Activated CD8-positive, alpha-beta memory T cell treated with anti-CD3 and anti-CD28 coated beads, Interleukin-2, amount 50 U/mL, for 24 hours (primary cell): ENCODE data around the gene SYT1.
"Not testable (repeated sequence)": the region's sequence is repeated elsewhere in the genome, so short reads cannot be mapped to it uniquely, and the experiment has no call there.

ENCODE experiments used
- DNase-seq: peaks from one replicate; pipeline ENCODE4 v3.0.0-alpha.2; 2020; ENCODE audit errors: extremely low read depth

Gene SYT1

GRCh38 chr12:78966926-78967325 is 102.4 kb downstream of the SYT1 start:
- DNase-seq: no peak

DNA sequence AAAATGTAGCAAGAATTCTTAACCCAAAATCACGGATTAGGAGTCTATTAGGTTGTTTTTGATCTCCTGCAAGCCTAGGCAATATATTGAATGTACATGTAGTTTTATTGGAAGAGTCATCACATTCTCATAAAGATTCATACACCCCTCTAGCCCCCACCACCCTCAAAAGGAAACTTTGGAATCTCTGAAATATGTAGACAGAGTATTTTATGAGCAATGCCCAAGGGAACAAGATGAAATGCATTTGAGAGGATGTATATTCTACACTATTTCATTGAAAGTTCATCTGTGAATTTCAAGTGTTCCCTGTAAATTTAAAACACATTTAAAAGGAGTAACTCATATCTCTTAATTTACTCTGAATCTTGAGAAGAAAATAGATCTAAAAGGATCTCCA is 103.7 kb downstream of the SYT1 start:
- DNase-seq: no peak

- no peak for DNase-seq
Measured at GRCh38 chr12:78970041-78970440, 105.5 kb downstream of the SYT1 start.

GRCh38 chr12:78977304-78977867 is 112.8 kb downstream of the SYT1 start:
- no peak for DNase-seq

DNA sequence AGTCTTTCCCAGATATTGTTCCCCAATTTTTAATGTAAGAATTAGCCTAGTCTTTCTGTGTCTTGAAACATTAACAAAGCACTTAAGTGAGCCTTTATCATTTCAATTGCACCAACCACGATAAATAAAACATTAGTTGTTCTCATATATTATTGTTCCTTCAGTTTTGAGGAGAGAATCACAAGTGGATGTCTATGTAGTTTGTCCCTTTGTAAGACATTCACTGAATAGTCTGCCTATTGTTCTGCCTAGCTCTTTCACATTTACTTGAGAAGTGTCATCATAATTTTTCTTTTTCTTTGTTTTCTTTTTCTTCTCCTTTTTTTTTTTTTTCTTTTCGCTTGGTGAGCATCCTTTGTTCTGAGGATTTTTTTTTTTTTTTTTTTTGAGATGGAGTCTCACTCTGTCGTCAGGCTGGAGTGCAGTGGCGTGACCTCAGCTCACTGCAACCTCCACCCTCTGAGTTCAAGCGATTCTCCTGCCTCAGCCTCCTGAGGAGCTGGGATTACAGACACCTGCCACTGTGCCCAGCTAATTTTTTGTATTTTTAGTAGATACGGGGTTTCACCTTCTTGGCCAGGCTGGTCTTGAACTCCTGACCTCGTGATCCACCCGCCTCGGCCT is 129.7 kb downstream of the SYT1 start:
- DNase-seq: no peak

DNA sequence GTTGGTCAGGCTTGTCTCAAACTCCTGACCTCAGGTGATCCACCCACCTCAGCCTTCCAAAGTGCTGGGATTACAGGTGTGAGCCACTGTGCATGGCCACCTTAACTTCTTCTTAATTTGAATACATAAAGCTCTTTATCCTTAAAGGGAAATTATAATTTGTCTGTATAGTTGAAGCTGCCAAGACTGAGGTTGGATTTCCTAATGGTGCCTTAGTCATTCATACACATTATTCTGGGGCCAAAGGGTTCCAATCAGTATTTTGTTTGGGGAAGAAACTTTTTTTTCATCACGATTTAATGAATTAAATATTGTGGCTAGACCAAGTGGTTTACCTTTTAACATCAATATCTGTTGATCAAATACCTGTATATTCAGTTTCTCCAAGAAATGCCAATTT is 135.9 kb downstream of the SYT1 start:
- no peak for DNase-seq

DNA sequence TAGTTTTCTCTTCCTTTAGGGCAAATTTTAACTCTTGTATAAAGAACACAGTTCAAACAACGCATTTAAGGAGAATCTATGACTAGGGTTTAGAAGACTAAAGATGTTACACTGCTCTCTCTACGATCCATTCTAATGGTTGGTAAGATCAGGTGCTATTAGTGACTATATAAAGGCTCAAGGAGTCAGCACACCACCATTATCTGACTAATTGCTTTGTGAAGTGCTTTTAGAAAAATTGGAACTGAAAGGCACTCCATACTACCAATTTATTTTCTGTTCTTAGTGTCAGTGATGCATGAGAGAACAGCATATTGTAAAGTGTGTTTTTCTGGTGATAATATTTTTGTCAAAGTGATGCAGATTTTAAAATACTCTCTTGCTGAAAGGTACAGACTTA is 136.8 kb downstream of the SYT1 start:
- DNase-seq: no peak

DNA sequence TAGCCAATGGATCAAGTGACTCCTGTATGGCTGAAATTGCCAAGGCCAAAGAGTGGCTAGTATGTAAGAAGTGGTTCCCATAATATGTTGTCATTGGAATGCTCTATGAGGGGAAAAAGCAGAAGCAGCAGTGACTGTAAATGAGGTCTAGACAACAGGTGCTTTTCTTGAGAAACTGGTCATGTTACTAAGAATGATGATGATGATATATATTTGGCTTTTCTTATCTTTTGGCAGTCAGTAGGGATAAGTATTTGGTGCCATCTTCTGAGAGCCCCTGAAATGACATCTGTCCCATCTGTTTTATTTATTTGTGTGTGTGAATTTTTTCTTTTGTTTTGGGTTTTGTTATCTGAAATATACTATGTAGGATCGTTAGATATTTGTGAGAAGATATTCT is 141.7 kb downstream of the SYT1 start:
- no peak for DNase-seq

DNA sequence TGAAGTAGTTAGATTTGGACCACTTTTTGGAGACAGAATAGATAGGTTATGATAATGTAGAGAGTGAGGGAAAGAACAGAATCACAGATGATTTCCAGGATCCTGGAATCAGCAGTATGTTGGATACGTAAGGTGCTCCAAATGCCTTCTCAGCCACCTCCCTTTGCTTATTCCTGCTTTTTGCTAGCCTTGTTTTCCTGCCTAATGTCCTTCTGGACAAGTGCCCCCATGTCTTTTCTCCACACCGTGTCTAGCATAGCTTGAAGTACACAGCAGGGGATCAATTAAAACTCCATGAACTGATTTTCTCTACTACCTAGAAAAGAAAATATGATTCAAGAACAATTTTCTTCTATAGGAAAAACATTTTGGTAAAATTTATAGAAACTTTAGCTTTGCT is 144.0 kb downstream of the SYT1 start:
- no peak for DNase-seq

DNA sequence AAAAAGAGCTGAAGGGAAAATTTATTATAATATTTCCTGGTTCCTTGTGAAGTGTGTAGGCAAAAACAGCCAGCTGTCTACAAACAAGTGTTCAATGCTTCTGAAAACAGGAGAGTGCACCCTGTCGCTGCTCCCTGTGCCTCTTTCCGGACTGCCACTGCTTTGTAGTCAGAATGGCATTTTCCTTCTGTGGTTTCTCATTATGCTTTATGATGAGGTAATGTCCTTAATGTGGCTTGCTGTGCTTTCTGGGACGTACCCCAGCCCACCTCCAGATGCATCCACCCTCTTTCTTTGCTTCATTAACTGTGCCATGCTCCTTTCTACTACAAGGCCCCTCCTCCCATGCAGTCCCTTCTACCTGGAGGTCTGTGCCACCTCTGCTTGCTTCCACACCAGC is 148.1 kb downstream of the SYT1 start:
- DNase-seq: no peak

DNA sequence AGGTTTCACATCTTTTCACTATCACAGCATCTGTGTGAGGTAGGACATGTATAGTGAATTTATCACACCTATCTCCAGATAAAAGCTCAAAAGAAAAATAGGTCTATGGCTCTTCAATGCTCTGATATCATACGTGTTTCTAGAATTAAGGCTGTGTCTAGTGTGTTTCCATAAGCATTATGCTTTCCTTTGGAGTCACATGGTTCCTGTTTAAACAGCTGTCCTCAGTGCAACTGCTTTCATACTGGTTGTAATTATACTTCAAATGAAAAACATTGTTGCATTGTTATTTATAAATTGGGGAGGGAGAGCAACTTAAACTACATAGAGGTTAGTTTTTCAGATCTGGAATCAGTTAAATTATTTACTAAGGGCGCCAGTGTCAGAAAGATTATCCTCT is 151.6 kb downstream of the SYT1 start:
- DNase-seq: no peak

- no peak for DNase-seq
Measured at GRCh38 chr12:79019672-79020071, 155.1 kb downstream of the SYT1 start.

- no peak for DNase-seq
Measured at GRCh38 chr12:79020106-79020505, 155.5 kb downstream of the SYT1 start.

DNA sequence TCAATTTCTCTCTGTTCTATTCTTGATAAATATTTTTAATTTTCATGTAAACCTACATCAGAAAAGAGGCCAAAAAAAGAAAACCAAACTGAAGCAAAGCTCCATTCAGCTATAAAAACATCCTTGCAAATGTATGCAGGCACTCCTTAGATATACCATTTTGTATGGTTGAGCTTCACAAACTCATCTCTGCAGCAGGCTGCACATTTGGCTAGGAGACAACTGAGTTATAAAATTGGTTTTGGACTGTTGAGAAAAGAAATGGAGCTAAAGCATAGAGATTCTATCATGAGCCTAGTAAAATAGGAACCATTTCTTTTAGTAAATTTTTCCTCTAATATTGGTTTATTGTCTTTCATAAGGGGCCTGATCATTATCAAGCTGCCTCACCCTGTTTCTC is 156.4 kb downstream of the SYT1 start:
- DNase-seq: no peak

DNA sequence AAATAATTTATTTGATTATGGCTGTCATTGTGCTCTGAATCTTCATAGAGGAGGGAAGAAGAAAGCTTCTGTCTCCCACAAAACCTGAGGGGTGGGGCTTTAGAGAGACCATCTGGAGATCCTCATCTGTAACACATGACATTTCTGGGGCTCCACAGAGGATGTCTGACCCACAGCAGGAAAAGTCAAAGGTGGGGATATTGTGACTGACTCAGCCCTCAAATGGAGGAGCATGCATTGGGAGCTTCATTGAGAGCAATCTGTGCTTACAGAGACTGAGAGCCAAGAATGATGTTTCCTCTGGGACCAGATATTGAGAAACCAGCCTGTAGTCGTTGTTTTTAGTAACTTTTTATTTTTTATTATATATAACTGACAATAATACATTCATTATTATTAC is 158.7 kb downstream of the SYT1 start:
- DNase-seq: no peak

GRCh38 chr12:79023784-79024183 is 159.2 kb downstream of the SYT1 start:
- DNase-seq: no peak

- no peak for DNase-seq
Measured at GRCh38 chr12:79033788-79034187, 169.2 kb downstream of the SYT1 start.

- DNase-seq: not testable (repeated sequence)
Measured at GRCh38 chr12:79044748-79045147, 180.2 kb downstream of the SYT1 start.

DNA sequence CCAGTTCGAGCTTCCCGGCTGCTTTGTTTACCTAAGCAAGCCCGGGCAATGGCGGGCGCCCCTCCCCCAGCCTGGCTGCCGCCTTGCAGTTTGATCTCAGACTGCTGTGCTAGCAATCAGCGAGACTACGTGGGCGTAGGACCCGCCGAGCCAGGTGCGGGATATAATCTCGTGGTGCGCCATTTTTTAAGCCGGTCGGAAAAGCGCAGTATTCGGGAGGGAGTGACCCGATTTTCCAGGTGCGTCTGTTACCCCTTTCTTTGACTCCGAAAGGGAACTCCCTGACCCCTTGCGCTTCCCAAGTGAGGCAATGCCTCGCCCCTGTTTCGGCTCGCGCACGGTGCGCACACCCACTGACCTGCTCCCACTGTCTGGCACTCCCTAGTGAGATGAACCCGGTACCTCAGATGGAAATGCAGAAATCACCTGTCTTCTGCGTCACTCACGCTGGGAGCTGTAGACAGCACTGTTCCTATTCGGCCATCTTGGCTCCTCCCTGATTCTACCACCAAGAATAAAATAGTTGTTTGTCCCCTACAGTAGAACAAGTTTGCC is 180.7 kb downstream of the SYT1 start:
- DNase-seq: not testable (repeated sequence)

DNA sequence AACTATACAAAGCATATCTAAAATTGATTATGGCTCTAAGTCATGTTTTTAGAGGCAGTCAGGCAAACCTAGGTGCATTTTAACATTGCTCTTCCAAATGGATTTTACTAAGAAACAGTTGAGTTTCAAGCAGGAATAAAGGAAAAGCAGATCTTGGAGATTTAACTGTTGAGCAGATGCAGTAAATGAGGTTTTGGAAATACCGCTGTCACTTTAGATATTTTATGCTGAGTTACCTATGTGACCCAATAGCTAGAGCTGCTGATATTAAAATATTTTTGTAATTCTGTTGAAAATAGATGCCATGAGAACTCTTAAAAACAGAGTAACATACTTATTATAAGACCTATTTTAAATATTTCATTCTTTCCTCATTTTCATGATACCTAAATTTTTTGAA is 181.4 kb downstream of the SYT1 start:
- DNase-seq: no peak

DNA sequence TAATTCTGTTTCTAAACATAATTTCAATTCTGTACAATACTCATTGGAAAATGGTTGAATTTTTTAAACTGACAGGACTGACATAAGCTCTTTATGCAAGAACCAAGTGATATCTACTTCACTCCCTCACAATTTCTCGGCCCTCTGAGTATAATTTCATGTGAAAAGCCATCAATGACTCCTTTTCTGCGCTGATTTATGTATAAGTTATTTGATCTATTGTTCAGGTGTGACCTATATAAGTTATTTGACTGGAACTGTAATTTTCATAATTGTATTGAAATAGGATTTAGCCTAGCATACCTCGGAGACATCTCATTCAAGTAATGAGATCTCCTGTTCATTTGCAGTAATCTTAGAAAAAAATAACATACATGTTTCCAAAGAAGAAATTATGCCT is 184.4 kb downstream of the SYT1 start:
- DNase-seq: no peak

- DNase-seq: no peak
Measured at GRCh38 chr12:79053394-79053793, 188.8 kb downstream of the SYT1 start.

DNA sequence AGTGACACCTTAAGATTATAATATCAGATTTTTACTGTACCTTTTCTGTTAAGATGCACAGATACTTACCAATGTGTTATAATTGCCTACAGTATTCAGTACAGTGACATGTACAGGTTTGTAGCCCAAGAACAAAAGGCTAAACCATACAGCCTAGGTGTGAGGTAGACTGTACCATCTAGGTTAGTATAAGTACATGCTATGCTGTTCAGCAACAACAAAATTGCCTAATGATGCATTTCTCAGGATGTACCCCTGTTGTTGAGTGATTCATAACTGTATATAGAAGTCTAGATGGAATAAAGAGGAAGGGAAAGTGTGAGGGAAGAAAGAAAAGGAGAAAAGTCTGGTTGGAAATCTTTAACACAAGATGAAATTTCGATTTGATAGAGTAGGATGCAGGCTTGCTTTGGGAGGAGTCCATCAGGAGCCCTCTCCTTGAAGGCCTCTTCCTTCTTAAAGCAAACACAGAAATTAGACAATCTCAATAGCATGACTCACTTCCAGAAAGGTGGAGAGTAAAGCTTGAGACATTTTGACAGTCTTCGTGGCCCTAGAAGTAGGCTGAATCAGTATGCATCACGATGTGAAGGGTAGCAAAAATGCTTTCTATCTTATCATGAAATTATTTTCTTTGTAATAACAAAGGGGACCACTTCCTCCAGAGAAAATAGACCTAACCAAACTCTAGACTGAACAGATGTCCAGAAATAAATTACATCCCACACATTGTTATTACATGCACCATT is 191.5 kb downstream of the SYT1 start:
- no peak for DNase-seq
